ENCODE measurements around the gene OR5C1. TPM values are rescaled to one million over a fixed set of nuclear protein-coding genes. Genes with fewer than 3 reads are reported as not detected.
"Not testable (repeated sequence)": the region's sequence is repeated elsewhere in the genome, so short reads cannot be mapped to it uniquely, and the experiment has no call there.

Gene OR5C1
- total RNA-seq, 5 donors from 2014 or later (not counting 1 experiment from before 2014, with no cell fraction given): not detected

DNA sequence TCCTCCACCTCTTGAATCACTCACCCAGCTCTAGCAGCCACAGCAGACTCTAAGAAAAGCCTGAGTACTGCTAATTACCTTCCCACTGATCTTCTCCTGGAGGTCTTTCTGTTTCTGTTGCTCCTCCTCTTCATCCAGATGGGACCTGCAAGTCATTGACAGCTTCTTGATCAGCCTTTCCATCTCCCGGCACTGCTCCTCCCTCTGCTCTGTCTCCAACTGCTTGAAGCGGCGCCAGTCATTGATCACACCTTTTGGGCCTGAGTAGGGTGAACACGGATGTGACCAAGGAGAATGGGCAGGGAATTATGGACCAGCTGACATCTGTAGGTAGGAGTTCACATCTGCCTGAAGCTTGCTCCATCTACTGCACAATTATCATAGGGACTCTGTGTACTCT lies 34.2 kb downstream of the OR5C1 start:
- Mint-ChIP-seq H3K9me3 (no peaks in the 10 kb centered on the region), H3K27me3 (no peaks in the 10 kb centered on the region), H3K36me3 (peaks cover 39% of the 10 kb centered on the region), H3K4me3 (no peak overlapping the region), H3K27ac (peak overlapping the region; percentile 36 to 47), H3K4me1 (peaks cover 63 to 71% (median 69%) of the 10 kb centered on the region in 3 donors)
- H3K4me3 ChIP-seq (ENCODE audit: control insufficient read depth in 1 of 2, extremely low read depth in 1 of 2, low read length in 1 of 2): no peak overlapping the region
- DNase-seq: no peak
- no CpG with 5 or more reads among the region's 4 CpGs for WGBS (ENCODE audit: insufficient coverage)
- CTCF ChIA-PET: no interaction called here
- H3K36me3 ChIP-seq (ENCODE audit: control insufficient read depth in 2 of 2, extremely low read depth in 1 of 2, insufficient read depth in 1 of 2, low read length in 1 of 2): peaks cover 0 to 51% of the 10 kb centered on the region in 2 donors
- no peak overlapping the region for H3K27ac ChIP-seq (ENCODE audit: low read length)
- no peaks in the 10 kb centered on the region for H3K9me3 ChIP-seq
- peaks cover 9 to 34% of the 10 kb centered on the region in 2 experiments for H3K4me1 ChIP-seq (ENCODE audit: control insufficient read depth in 1 of 2, extremely low read depth in 1 of 2, insufficient read depth in 2 of 2, low read length in 2 of 2)
- POLR2A ChIA-PET: no interaction called here
- ATAC-seq (replicated peaks in 1 of 4): no peak
- H3K27me3 ChIP-seq (replicated peaks in 1 of 2; ENCODE audit: control insufficient read depth in 2 of 2, extremely low read depth in 1 of 2, insufficient read depth in 2 of 2, low read length in 1 of 2): no peaks in the 10 kb centered on the region

DNA sequence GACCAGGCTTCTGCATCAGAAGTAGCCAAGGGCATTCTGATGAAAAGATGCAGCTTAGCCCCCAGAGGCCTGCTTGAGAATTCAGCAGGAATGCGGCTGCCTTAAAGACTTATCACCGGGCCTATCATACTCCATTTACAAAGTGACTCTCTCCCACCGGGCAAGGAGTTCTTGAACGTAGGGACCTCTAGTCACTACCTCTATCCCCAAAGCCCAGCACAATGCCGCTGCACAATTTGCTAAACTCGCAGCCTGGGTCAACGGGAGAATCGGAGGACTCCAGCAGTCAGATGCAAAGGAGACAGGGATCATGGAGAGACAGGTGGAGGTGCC lies 39.0 kb downstream of the OR5C1 start:
- peak overlapping the region; percentile 90 to 100 for H3K4me3 ChIP-seq (ENCODE audit: control insufficient read depth in 1 of 2, extremely low read depth in 1 of 2, low read length in 1 of 2)
- ATAC-seq (replicated peaks in 1 of 4) (peak in 3 of 4 experiments; percentile 2 to 4 (median 2)), DNase-seq (no peak)
- ChIA-PET CTCF (interaction anchor here in 1 of 2 donors (0.6 to 1.2 kb wide), 3 partner anchors 17 to 1893 kb away, joined by 3 read pairs; partner anchors contain the start of gene RABGAP1), POLR2A (interaction anchor here in 1 of 2 donors (0.6 kb wide), 1 partner anchor 381 kb away, joined by 3 read pairs; no protein-coding TSS in a partner anchor)
- peaks cover 0 to 23% of the 10 kb centered on the region in 2 donors for H3K36me3 ChIP-seq (ENCODE audit: control insufficient read depth in 2 of 2, extremely low read depth in 1 of 2, insufficient read depth in 1 of 2, low read length in 1 of 2)
- Mint-ChIP-seq H3K27me3 (no peaks in the 10 kb centered on the region), H3K4me1 (peaks cover 41 to 44% (median 42%) of the 10 kb centered on the region in 3 donors), H3K9me3 (no peaks in the 10 kb centered on the region), H3K27ac (peak overlapping the region; percentile 95 to 97), H3K4me3 (peak overlapping the region; percentile 98 to 99 (median 99)), H3K36me3 (peaks cover 12% of the 10 kb centered on the region)
- WGBS (ENCODE audit: insufficient coverage): 4% methylated on average over 5 of the region's 8 CpGs
- no peaks in the 10 kb centered on the region for H3K27me3 ChIP-seq (replicated peaks in 1 of 2; ENCODE audit: control insufficient read depth in 2 of 2, extremely low read depth in 1 of 2, insufficient read depth in 2 of 2, low read length in 1 of 2)
- H3K4me1 ChIP-seq (ENCODE audit: control insufficient read depth in 1 of 2, extremely low read depth in 1 of 2, insufficient read depth in 2 of 2, low read length in 2 of 2): peaks cover 9 to 30% of the 10 kb centered on the region in 2 experiments
- no peaks in the 10 kb centered on the region for H3K9me3 ChIP-seq
- peak overlapping the region; percentile 87 for H3K27ac ChIP-seq (ENCODE audit: low read length)

DNA sequence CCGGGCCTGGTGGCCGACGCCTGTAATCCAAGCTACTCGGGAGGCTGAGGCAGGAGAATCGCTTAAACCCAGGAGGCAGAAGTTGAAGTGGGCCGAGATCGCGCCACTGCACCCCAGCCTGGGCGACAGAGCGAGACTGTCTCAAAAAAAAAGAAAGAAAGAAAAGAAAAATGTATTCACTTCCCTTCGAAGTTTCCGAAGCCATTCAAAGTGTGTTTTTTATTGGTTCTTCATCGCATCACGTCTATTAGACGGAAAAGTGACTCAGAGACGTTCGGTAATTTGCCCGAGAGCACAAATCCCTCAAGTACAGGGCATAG lies 40.2 kb downstream of the OR5C1 start:
- H3K9me3 Mint-ChIP-seq; H3K27me3 Mint-ChIP-seq; H3K36me3 Mint-ChIP-seq; POLR2A ChIA-PET; ATAC-seq (replicated peaks in 1 of 4); H3K9me3 ChIP-seq; DNase-seq; H3K27me3 ChIP-seq (replicated peaks in 1 of 2; ENCODE audit: control insufficient read depth in 2 of 2, extremely low read depth in 1 of 2, insufficient read depth in 2 of 2, low read length in 1 of 2): not testable (repeated sequence)
- Mint-ChIP-seq H3K4me3 (peak overlapping the region; percentile 98 to 99 (median 99)), H3K4me1 (peaks cover 34 to 37% (median 35%) of the 10 kb centered on the region in 3 donors), H3K27ac (peak overlapping the region; percentile 95 to 97)
- H3K27ac ChIP-seq (ENCODE audit: low read length): peak overlapping the region; percentile 87
- peak overlapping the region; percentile 90 to 100 for H3K4me3 ChIP-seq (ENCODE audit: control insufficient read depth in 1 of 2, extremely low read depth in 1 of 2, low read length in 1 of 2)
- peaks cover 9 to 30% of the 10 kb centered on the region in 2 experiments for H3K4me1 ChIP-seq (ENCODE audit: control insufficient read depth in 1 of 2, extremely low read depth in 1 of 2, insufficient read depth in 2 of 2, low read length in 2 of 2)
- CTCF ChIA-PET: interaction anchor here in 1 of 2 donors (0.9 to 1.2 kb wide), 2 partner anchors 20 to 112 kb away, joined by 3 read pairs; partner anchors contain the start of gene RABGAP1
- 26% methylated on average over 6 of the region's 18 CpGs for WGBS (ENCODE audit: insufficient coverage)
- H3K36me3 ChIP-seq (ENCODE audit: control insufficient read depth in 2 of 2, extremely low read depth in 1 of 2, insufficient read depth in 1 of 2, low read length in 1 of 2): peaks cover 0 to 16% of the 10 kb centered on the region in 2 donors

DNA sequence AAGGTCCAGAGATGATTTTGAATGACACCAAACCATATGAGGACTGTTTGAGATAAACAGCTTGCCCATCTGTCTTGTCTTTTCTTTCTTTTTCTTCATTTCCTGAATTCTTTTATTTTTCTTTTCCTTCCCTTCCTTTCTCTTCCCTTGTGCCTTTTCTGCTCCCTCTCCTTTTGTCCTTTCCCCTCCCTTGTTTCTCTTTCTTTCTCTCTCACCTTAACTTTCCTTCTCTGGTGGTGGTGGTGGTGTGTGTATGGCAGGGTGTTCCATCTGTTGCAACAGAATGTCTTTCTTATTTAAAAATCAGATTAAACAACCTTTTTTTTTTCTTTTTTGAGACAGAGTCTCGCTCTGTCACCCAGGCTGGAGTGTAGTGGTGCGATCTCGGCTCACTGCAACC lies 43.5 kb downstream of the OR5C1 start:
- H3K9me3 Mint-ChIP-seq: no peaks in the 10 kb centered on the region
- H3K36me3 Mint-ChIP-seq: no peaks in the 10 kb centered on the region
- no peak overlapping the region for H3K4me3 Mint-ChIP-seq
- Histone ChIP-seq H3K9me3 (no peaks in the 10 kb centered on the region), H3K27ac (ENCODE audit: low read length) (no peak overlapping the region), H3K36me3 (ENCODE audit: control insufficient read depth in 2 of 2, extremely low read depth in 1 of 2, insufficient read depth in 1 of 2, low read length in 1 of 2) (no peaks in the 10 kb centered on the region), H3K4me3 (ENCODE audit: control insufficient read depth in 1 of 2, extremely low read depth in 1 of 2, low read length in 1 of 2) (no peak overlapping the region), H3K4me1 (ENCODE audit: control insufficient read depth in 1 of 2, extremely low read depth in 1 of 2, insufficient read depth in 2 of 2, low read length in 2 of 2) (peaks cover 9 to 25% of the 10 kb centered on the region in 2 experiments), H3K27me3 (replicated peaks in 1 of 2; ENCODE audit: control insufficient read depth in 2 of 2, extremely low read depth in 1 of 2, insufficient read depth in 2 of 2, low read length in 1 of 2) (no peaks in the 10 kb centered on the region)
- peaks cover 19 to 24% (median 22%) of the 10 kb centered on the region in 3 donors for H3K4me1 Mint-ChIP-seq
- POLR2A ChIA-PET: no interaction called here
- CTCF ChIA-PET: no interaction called here
- WGBS (ENCODE audit: insufficient coverage): 80% methylated on average over 2 of the region's 3 CpGs
- no peak overlapping the region for H3K27ac Mint-ChIP-seq
- no peaks in the 10 kb centered on the region for H3K27me3 Mint-ChIP-seq
- ATAC-seq (replicated peaks in 1 of 4) (no peak), DNase-seq (no peak)

DNA sequence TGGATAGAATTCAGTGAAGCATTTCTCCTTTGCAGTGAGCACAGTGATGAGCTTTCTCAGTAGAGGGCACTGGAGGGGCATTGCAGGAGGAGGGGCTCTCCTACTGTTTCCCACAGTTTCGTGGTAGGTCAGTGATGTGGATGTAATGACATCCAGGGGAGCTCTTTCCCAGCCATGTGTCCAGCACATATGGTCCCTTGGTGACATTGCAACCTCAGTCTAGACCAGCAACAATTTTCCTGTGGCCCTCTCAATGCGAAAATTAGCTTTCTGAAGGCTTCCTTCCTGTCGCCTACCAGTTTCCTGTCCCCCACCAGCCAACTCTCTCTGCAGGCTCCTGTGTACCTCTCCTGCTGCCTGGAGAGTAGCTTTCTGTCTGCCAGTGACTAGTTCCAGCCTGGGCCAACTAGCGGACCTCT lies 46.6 kb downstream of the OR5C1 start:
- H3K9me3 Mint-ChIP-seq: peaks cover 0 to 6% (median 0%) of the 10 kb centered on the region in 3 donors
- DNase-seq: peak in 16 of 35 experiments; percentile 6 to 39 (median 22)

DNA sequence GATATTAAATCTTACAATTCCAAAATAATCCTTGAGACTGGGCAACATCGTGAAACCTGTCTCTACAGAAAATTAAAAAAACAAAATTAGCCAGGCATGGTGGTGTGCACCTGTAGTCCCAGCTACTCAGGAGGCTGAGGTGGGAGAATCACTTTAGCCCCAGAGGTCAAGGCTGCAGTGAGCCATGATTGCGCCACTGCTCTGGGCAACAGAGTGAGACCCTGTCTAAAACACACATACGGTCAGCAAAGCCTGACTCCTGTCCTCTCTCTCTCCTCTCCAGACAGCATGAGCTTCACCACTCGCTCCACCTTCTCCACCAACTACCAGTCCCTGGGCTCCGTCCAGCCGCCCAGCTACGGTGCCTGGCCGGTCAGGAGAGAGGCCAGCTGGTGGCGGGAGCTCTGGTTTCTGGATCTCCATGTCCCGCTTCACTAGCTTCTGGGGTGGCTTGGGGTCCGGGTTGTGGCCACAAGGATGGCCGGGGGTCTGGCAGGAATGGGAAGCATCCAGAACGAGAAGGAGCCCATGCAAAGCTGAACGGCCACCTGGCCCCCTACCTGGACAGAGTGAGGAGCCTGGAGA lies 48.6 kb downstream of the OR5C1 start:
- Mint-ChIP-seq H3K9me3 (peaks cover 0 to 6% (median 0%) of the 10 kb centered on the region in 3 donors), H3K27ac (no peak overlapping the region), H3K27me3 (no peaks in the 10 kb centered on the region), H3K4me3 (no peak overlapping the region), H3K4me1 (peaks cover 13 to 21% (median 16%) of the 10 kb centered on the region in 3 donors), H3K36me3 (no peaks in the 10 kb centered on the region)
- CTCF ChIA-PET: no interaction called here
- Histone ChIP-seq H3K27me3 (replicated peaks in 1 of 2; ENCODE audit: control insufficient read depth in 2 of 2, extremely low read depth in 1 of 2, insufficient read depth in 2 of 2, low read length in 1 of 2) (no peaks in the 10 kb centered on the region), H3K27ac (ENCODE audit: low read length) (no peak overlapping the region), H3K9me3 (no peaks in the 10 kb centered on the region), H3K36me3 (ENCODE audit: control insufficient read depth in 2 of 2, extremely low read depth in 1 of 2, insufficient read depth in 1 of 2, low read length in 1 of 2) (no peaks in the 10 kb centered on the region), H3K4me1 (ENCODE audit: control insufficient read depth in 1 of 2, extremely low read depth in 1 of 2, insufficient read depth in 2 of 2, low read length in 2 of 2) (peaks cover 7 to 12% of the 10 kb centered on the region in 2 experiments), H3K4me3 (ENCODE audit: control insufficient read depth in 1 of 2, extremely low read depth in 1 of 2, low read length in 1 of 2) (no peak overlapping the region)
- 94% methylated on average over 10 of the region's 14 CpGs for WGBS (ENCODE audit: insufficient coverage)
- POLR2A ChIA-PET: no interaction called here
- ATAC-seq (replicated peaks in 1 of 4) (no peak), DNase-seq (no peak)

More for the DNA sequence above, 46.6 kb downstream of the OR5C1 start:
- WGBS (ENCODE audit: insufficient coverage): 0% methylated on average over 3 of the region's 4 CpGs
- Mint-ChIP-seq H3K27ac (peak overlapping the region; percentile 90 to 93), H3K4me3 (peak overlapping the region; percentile 51 to 71 (median 69)), H3K36me3 (no peaks in the 10 kb centered on the region), H3K27me3 (no peaks in the 10 kb centered on the region), H3K4me1 (peaks cover 13 to 16% (median 15%) of the 10 kb centered on the region in 3 donors)
- H3K27me3 ChIP-seq (replicated peaks in 1 of 2; ENCODE audit: control insufficient read depth in 2 of 2, extremely low read depth in 1 of 2, insufficient read depth in 2 of 2, low read length in 1 of 2): no peaks in the 10 kb centered on the region
- peak overlapping the region; percentile 44 for H3K27ac ChIP-seq (ENCODE audit: low read length)
- peak; percentile 70 to 92 (median 90) for ATAC-seq (replicated peaks in 1 of 4)
- no peaks in the 10 kb centered on the region for H3K9me3 ChIP-seq
- POLR2A ChIA-PET: interaction anchor here (0.5 to 0.6 kb wide), 2 partner anchors 24 to 69 kb away, joined by 3 to 5 read pairs; no protein-coding TSS in a partner anchor
- no peaks in the 10 kb centered on the region for H3K36me3 ChIP-seq (ENCODE audit: control insufficient read depth in 2 of 2, extremely low read depth in 1 of 2, insufficient read depth in 1 of 2, low read length in 1 of 2)
- H3K4me3 ChIP-seq (ENCODE audit: control insufficient read depth in 1 of 2, extremely low read depth in 1 of 2, low read length in 1 of 2): no peak overlapping the region
- CTCF ChIA-PET: interaction anchor here (0.7 to 1.1 kb wide), 6 partner anchors 11 to 544 kb away, joined by 3 to 4 read pairs (median 3); no protein-coding TSS in a partner anchor
- H3K4me1 ChIP-seq (ENCODE audit: control insufficient read depth in 1 of 2, extremely low read depth in 1 of 2, insufficient read depth in 2 of 2, low read length in 2 of 2): peaks cover 7 to 12% of the 10 kb centered on the region in 2 experiments

Data from T-cell (primary cell).